GM18909 (cell line): ENCODE data around the gene SEMA3E.
A peak's percentile ranks its signal among the peaks of the same experiment; 100 is the strongest.
"Not testable (repeated sequence)": the region's sequence is repeated elsewhere in the genome, so short reads cannot be mapped to it uniquely, and the experiment has no call there.

ENCODE experiments used
- ATAC-seq: cut with Tn5 transposase; IDR thresholded peaks from one replicate; pipeline ENCODE4 v1.9.1; 2021; ENCODE audit warnings: mild to moderate bottlenecking; ENCODE audit not compliant: unreplicated experiment, poor library complexity

The SEMA3E gene

GRCh38 chr7:83502636-83503035 is 146.3 kb downstream of the SEMA3E start:
- ATAC-seq = no peak

GRCh38 chr7:83494683-83495082 is 154.3 kb downstream of the SEMA3E start:
- ATAC-seq = no peak

GRCh38 chr7:83492802-83493201 is 156.1 kb downstream of the SEMA3E start:
- ATAC-seq = no peak

- no peak for ATAC-seq
Observed at GRCh38 chr7:83487801-83488200, 161.1 kb downstream of the SEMA3E start.

- no peak for ATAC-seq
Observed at GRCh38 chr7:83486957-83487356, 162.0 kb downstream of the SEMA3E start.

- no peak for ATAC-seq
Observed at GRCh38 chr7:83486536-83486935, 162.4 kb downstream of the SEMA3E start.

- ATAC-seq = no peak
Observed at GRCh38 chr7:83484826-83485225, 164.1 kb downstream of the SEMA3E start.

- no peak for ATAC-seq
Observed at GRCh38 chr7:83484266-83484665, 164.7 kb downstream of the SEMA3E start.

- no peak for ATAC-seq
Observed at GRCh38 chr7:83478616-83479015, 170.3 kb downstream of the SEMA3E start.

- no peak for ATAC-seq
Observed at GRCh38 chr7:83476511-83477050, 172.4 kb downstream of the SEMA3E start.

- ATAC-seq = no peak
Observed at GRCh38 chr7:83475420-83475819, 173.5 kb downstream of the SEMA3E start.

- no peak for ATAC-seq
Observed at GRCh38 chr7:83472376-83472775, 176.6 kb downstream of the SEMA3E start.

GRCh38 chr7:83469491-83469890 is 179.4 kb downstream of the SEMA3E start:
- no peak for ATAC-seq

GRCh38 chr7:83469076-83469475 is 179.9 kb downstream of the SEMA3E start:
- no peak for ATAC-seq

- ATAC-seq = peak; percentile 96
Observed at GRCh38 chr7:83468251-83468739, 180.6 kb downstream of the SEMA3E start.

- ATAC-seq = no peak
Observed at GRCh38 chr7:83467493-83467892, 181.4 kb downstream of the SEMA3E start.

GRCh38 chr7:83466956-83467355 is 182.0 kb downstream of the SEMA3E start:
- ATAC-seq = no peak

GRCh38 chr7:83466187-83466923 is 182.6 kb downstream of the SEMA3E start:
- ATAC-seq = no peak

- no peak for ATAC-seq
Observed at GRCh38 chr7:83465643-83466042, 183.3 kb downstream of the SEMA3E start.

- not testable (repeated sequence) for ATAC-seq
Observed at GRCh38 chr7:83461820-83462219, 187.1 kb downstream of the SEMA3E start.

- not testable (repeated sequence) for ATAC-seq
Observed at GRCh38 chr7:83459930-83460653, 188.8 kb downstream of the SEMA3E start.
